Gastroesophageal sphincter (tissue), 3 donors: ENCODE measurements around the gene FAM24B.

Experiments
- CTCF ChIP-seq, 4 experiments: fragments of 200-600 bp in 2 of 4; fragments of 450-650 bp in 2 of 4; sonication (generic) in 1 of 4; IDR thresholded peaks; one replicate each; pipeline ENCODE4 v1.5.1; 2017 to 2019; ENCODE audit warnings: antibody characterized with exemption in 4 of 4, mild to moderate bottlenecking in 2 of 4, moderate library complexity in 2 of 4
- POLR2A ChIP-seq, 2 donors: fragments of 450-650 bp; IDR thresholded peaks; one replicate each; pipeline ENCODE4 v1.6.1; 2017; ENCODE audit warnings: antibody characterized with exemption in 2 of 2, mild to moderate bottlenecking in 2 of 2, moderate library complexity in 1 of 2
- POLR2AphosphoS5 ChIP-seq: sonication (generic); formaldehyde crosslinking; IDR thresholded peaks from one replicate; pipeline ENCODE4 v1.6.1; 2017; ENCODE audit warnings: antibody characterized with exemption

- TF ChIP-seq POLR2AphosphoS5 (no peak), CTCF (IDR thresholded peaks at IDR 0.05) (no peak), POLR2A (IDR thresholded peaks at IDR 0.05) (no peak)
Observed at GRCh38 chr10:122856902-122857301, 22.5 kb downstream of the FAM24B start.
